Upper lobe of right lung (tissue), 1 donor: ENCODE results near the gene SLC30A1. TPM values are rescaled to one million over a fixed set of nuclear protein-coding genes. Genes with fewer than 3 reads are reported as not detected.

Experiments used
- ATAC-seq: fragments of 200-7000 bp; cut with Tn5 transposase; one replicate; pipeline ENCODE4 v1.9.1; 2020; ENCODE audit warnings: mild to moderate bottlenecking, moderate library complexity
- DNase-seq: peaks from one replicate; pipeline ENCODE4 v3.0.0-alpha.2; 2020
- H3K27ac ChIP-seq: fragments of 200-600 bp; one replicate; pipeline ENCODE4 v1.8.0; 2022
- H3K27me3 ChIP-seq: fragments of 200-600 bp; one replicate; pipeline ENCODE4 v1.8.0; 2022; ENCODE audit warnings: mild to moderate bottlenecking
- H3K36me3 ChIP-seq: fragments of 200-600 bp; one replicate; pipeline ENCODE4 v1.8.0; 2022
- H3K4me1 ChIP-seq: fragments of 200-600 bp; one replicate; pipeline ENCODE4 v1.8.0; 2022
- H3K4me3 ChIP-seq: fragments of 200-600 bp; one replicate; pipeline ENCODE4 v1.8.0; 2022; ENCODE audit warnings: mild to moderate bottlenecking
- H3K9me3 ChIP-seq: fragments of 200-600 bp; one replicate; pipeline ENCODE4 v1.8.0; 2022
- CTCF ChIP-seq: fragments of 200-600 bp; IDR thresholded peaks from one replicate; pipeline ENCODE4 v1.8.0; 2022; ENCODE audit warnings: antibody characterized with exemption
- intact Hi-C: fragments of 100-400 bp; cut with DNase I; formaldehyde crosslinking; loops from one replicate; pipeline ENCODE4 v1.11.0; 2022
- total RNA-seq: library from RNA; stranded (reverse); fragmentation: NEBNext Ultra II Directional; extraction: Animal tissue kit (Norgen Biotek cat#: 25700); gene quantifications from one replicate; pipeline ENCODE4 v1.2.1, GENCODE V29; 2021
- donor health status: DM: no; HTN: yes; CAD: no; lungs with severe emphysema.

The SLC30A1 gene
- total RNA-seq, 1 donor from 2014 or later = 15.6 TPM

GRCh38 chr1:211527006-211527405 lies 52.0 kb downstream of the SLC30A1 start:
- no peak for DNase-seq
- intact Hi-C loops = no loop called here
- Histone ChIP-seq H3K4me1 (no peaks in the 10 kb centered on the region), H3K4me3 (no peak overlapping the region), H3K36me3 (no peaks in the 10 kb centered on the region), H3K27ac (no peak overlapping the region), H3K9me3 (no peaks in the 10 kb centered on the region), H3K27me3 (no peaks in the 10 kb centered on the region)
- ATAC-seq = no peak
- no peak for TF ChIP-seq CTCF

- no peak for DNase-seq
- H3K9me3 ChIP-seq = no peaks in the 10 kb centered on the region
- H3K36me3 ChIP-seq = no peaks in the 10 kb centered on the region
- H3K4me1 ChIP-seq = no peaks in the 10 kb centered on the region
- no peak for ATAC-seq
- TF ChIP-seq CTCF = no peak
- no peak overlapping the region for H3K4me3 ChIP-seq
- intact Hi-C loops = no loop called here
- H3K27me3 ChIP-seq = no peaks in the 10 kb centered on the region
- H3K27ac ChIP-seq = no peak overlapping the region
These were observed 52.9 kb downstream of the SLC30A1 start for GRCh38 chr1:211526101-211526500.

GRCh38 chr1:211525101-211525676 lies 53.8 kb downstream of the SLC30A1 start:
- no peak overlapping the region for H3K27ac ChIP-seq
- no peak for DNase-seq
- no peaks in the 10 kb centered on the region for H3K9me3 ChIP-seq
- no peak for ATAC-seq
- no peaks in the 10 kb centered on the region for H3K4me1 ChIP-seq
- H3K4me3 ChIP-seq = no peak overlapping the region
- H3K36me3 ChIP-seq = no peaks in the 10 kb centered on the region
- no peaks in the 10 kb centered on the region for H3K27me3 ChIP-seq
- intact Hi-C loops = no loop called here
- no peak for TF ChIP-seq CTCF

- no peak for TF ChIP-seq CTCF
- H3K4me1 ChIP-seq = no peaks in the 10 kb centered on the region
- intact Hi-C loops = no loop called here
- no peak overlapping the region for H3K4me3 ChIP-seq
- no peaks in the 10 kb centered on the region for H3K36me3 ChIP-seq
- no peak overlapping the region for H3K27ac ChIP-seq
- DNase-seq = no peak
- no peaks in the 10 kb centered on the region for H3K27me3 ChIP-seq
- ATAC-seq = no peak
- H3K9me3 ChIP-seq = no peaks in the 10 kb centered on the region
These were observed 54.4 kb downstream of the SLC30A1 start for GRCh38 chr1:211524521-211524920.

- no peaks in the 10 kb centered on the region for H3K9me3 ChIP-seq
- no peaks in the 10 kb centered on the region for H3K36me3 ChIP-seq
- TF ChIP-seq CTCF = no peak
- no peaks in the 10 kb centered on the region for H3K4me1 ChIP-seq
- DNase-seq (no peak), ATAC-seq (no peak)
- no peak overlapping the region for H3K27ac ChIP-seq
- H3K4me3 ChIP-seq = no peak overlapping the region
- intact Hi-C loops = no loop called here
- no peaks in the 10 kb centered on the region for H3K27me3 ChIP-seq
These were observed 56.2 kb downstream of the SLC30A1 start for GRCh38 chr1:211522804-211523203.

Other genes starting within 250 kb of the SLC30A1 start
- 0.29 TPM for gene RD3, start 87.0 kb downstream of the SLC30A1 start, total RNA-seq
- gene NEK2, start 96.5 kb upstream of the SLC30A1 start, total RNA-seq = 0.35 TPM